H1 (cell line): ENCODE results near the gene DHCR7.

Source experiments
- EZH2 ChIP-seq: fragments of 200-600 bp; sonication (generic); IDR thresholded peaks from 2 replicates; pipeline ENCODE4 v1.7.1; 2012; ENCODE audit warnings: low read depth, mild to moderate bottlenecking, moderate library complexity, low read length, inconsistent platforms; ENCODE audit not compliant: severe bottlenecking
- RXRA ChIP-seq: IDR thresholded peaks from 2 replicates; pipeline ENCODE4 v1.6.1; 2011; ENCODE audit warnings: low read depth, mild to moderate bottlenecking, low read length, moderate library complexity; ENCODE audit not compliant: insufficient read depth

DNA sequence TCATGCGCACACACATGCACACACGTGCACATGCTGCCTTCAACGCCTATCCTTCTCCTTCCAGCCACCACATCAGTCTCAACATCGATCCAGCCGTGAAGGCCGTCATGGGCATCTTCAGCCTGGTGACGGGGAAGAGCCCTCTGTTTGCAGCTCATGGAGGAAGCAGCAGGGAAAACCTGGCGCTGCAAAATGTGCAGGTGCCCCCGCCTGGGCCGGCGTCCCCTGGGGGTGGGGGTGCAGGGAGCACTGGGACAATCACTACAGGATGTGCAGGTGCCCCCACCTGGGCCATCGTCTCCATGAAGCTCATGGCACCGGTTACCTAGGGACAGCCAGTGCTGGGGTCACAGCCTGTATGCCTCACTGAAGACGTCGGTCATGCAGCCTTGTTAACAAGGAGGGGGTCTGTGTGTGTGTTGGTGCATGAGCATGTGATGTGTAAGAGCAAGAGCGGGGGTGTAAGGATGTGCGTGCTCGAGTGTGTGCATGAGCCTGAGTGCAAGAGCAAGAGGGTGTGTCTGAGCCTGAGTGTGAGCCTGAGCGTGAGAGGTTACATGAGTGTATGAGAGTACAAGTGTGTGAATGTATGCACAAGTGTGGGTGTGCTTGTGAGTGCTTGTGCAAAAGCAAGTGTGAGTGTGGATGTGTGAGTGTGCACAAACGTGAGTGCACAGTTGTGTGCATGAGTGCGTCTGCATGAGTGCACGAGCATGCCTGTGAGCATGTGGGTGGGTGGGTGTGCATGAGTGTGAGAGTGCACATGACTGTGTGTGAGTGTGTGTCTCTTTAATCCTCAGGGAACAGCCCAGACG lies 36.3 kb upstream of the DHCR7 start:
- no peak for TF ChIP-seq RXRA
- no peak for TF ChIP-seq EZH2
